Measurements from ENCODE around the gene DGKZ. TPM values are rescaled to one million over a fixed set of nuclear protein-coding genes. Genes with fewer than 3 reads are reported as not detected.

The DGKZ gene
- total and polyA plus RNA-seq, 7 donors = 16.6 to 76.7 (median 31.4) TPM

GRCh38 chr11:46402957-46403902 lies 56.0 kb downstream of the DGKZ start:
- intact Hi-C loops (cut with DNase I) = no loop called here
- TF ChIP-seq POLR2A (IDR thresholded peaks at IDR 0.05) = no peak
- TF ChIP-seq EP300 (IDR thresholded peaks at IDR 0.05) = no peak
- TF ChIP-seq POLR2AphosphoS5 (IDR thresholded peaks at IDR 0.05) = no peak
- TF ChIP-seq, protein P1, sequence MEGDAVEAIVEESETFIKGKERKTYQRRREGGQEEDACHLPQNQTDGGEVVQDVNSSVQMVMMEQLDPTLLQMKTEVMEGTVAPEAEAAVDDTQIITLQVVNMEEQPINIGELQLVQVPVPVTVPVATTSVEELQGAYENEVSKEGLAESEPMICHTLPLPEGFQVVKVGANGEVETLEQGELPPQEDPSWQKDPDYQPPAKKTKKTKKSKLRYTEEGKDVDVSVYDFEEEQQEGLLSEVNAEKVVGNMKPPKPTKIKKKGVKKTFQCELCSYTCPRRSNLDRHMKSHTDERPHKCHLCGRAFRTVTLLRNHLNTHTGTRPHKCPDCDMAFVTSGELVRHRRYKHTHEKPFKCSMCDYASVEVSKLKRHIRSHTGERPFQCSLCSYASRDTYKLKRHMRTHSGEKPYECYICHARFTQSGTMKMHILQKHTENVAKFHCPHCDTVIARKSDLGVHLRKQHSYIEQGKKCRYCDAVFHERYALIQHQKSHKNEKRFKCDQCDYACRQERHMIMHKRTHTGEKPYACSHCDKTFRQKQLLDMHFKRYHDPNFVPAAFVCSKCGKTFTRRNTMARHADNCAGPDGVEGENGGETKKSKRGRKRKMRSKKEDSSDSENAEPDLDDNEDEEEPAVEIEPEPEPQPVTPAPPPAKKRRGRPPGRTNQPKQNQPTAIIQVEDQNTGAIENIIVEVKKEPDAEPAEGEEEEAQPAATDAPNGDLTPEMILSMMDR (IDR thresholded peaks at IDR 0.05) = no peak
- 86 to 87% methylated on average over 6 of the region's 6 CpGs for WGBS, 2 donors
- no peak overlapping the region for H3K27ac ChIP-seq
- H3K36me3 ChIP-seq = peaks cover 9 to 60% (median 16%) of the 10 kb centered on the region in 4 donors
- H3K4me3 ChIP-seq = no peak overlapping the region
- H3K4me1 ChIP-seq = peaks cover 0 to 10% (median 5%) of the 10 kb centered on the region in 4 donors
- no peak for DNase-seq
- H3K9me3 ChIP-seq = no peaks in the 10 kb centered on the region
- no peaks in the 10 kb centered on the region for H3K27me3 ChIP-seq

- Histone ChIP-seq H3K9me3 (no peaks in the 10 kb centered on the region), H3K4me1 (peaks cover 0 to 10% (median 5%) of the 10 kb centered on the region in 4 donors), H3K27ac (no peak overlapping the region), H3K36me3 (peaks cover 13 to 63% (median 20%) of the 10 kb centered on the region in 4 donors), H3K27me3 (no peaks in the 10 kb centered on the region), H3K4me3 (no peak overlapping the region)
- intact Hi-C loops (cut with DNase I) = no loop called here
- DNase-seq = no peak
- WGBS, 2 donors = 92 to 97% methylated on average over 5 of the region's 5 CpGs
- no peak for TF ChIP-seq POLR2AphosphoS5 (IDR thresholded peaks at IDR 0.05)
- TF ChIP-seq, protein P1 (IDR thresholded peaks at IDR 0.05) = no peak
- TF ChIP-seq EP300 (IDR thresholded peaks at IDR 0.05) = no peak
Measured at GRCh38 chr11:46404476-46405017, 57.3 kb downstream of the DGKZ start.

DNA sequence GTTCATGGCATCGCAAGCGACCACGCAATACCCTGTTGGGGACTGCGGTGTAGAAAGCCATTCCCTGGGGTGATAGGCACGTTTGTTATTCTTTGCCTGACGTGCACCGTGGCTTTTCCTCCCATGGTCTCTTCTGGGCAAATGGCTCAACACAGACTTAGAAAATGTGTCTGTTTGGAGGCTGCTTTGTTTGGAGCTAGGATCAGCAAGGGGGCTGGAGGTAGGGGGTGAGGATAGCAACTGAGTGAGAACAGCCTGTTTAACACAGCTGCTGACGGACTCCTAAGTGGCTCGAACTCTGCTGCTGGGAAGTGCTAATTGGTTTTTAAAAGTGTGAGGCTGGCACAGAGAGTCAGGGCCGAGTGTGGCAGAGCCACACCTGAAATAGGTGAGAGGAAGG lies 60.4 kb downstream of the DGKZ start:
- Histone ChIP-seq H3K27ac (no peak overlapping the region), H3K36me3 (peaks cover 13 to 69% (median 27%) of the 10 kb centered on the region in 4 donors), H3K27me3 (no peaks in the 10 kb centered on the region), H3K9me3 (no peaks in the 10 kb centered on the region), H3K4me3 (no peak overlapping the region), H3K4me1 (peaks cover 0 to 10% (median 5%) of the 10 kb centered on the region in 4 donors)
- TF ChIP-seq POLR2AphosphoS5 (IDR thresholded peaks at IDR 0.05) (no peak), POLR2A (IDR thresholded peaks at IDR 0.05) (no peak)
- TF ChIP-seq, protein P1 (IDR thresholded peaks at IDR 0.05) = no peak
- 88 to 95% methylated on average over 10 of the region's 10 CpGs for WGBS, 2 donors
- intact Hi-C loops (cut with DNase I) = no loop called here
- DNase-seq = no peak

DNA sequence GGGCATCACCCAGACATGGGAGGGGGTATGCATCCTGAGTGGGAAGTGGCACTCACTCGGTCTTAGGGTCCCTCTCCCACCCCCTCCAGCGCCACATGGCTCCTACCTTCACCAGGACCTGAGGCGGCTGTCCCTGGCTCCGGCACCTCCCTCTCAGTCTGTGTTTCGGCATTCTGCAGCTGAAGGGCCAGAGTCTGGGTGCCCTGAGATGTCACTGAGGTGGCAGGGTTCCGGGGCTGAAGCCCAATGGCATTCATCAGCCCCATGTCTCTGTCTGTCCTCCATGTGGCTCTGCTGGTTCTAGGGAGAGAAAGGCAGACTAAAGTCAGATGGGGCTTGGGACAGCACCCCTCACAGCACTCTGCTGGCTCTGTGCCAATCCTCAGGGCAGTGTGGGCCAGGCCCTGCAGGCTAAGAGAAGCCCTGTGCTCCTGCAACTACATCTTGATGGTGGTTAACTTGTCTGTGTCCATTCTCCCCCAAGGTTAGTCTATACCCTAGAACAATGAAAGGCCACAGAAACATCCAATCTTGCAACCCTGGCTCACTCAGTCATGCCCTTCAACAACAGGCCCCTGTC lies 61.2 kb downstream of the DGKZ start:
- no peak overlapping the region for H3K27ac ChIP-seq
- TF ChIP-seq, protein P1 (IDR thresholded peaks at IDR 0.05) = no peak
- TF ChIP-seq EP300 (IDR thresholded peaks at IDR 0.05) (no peak), POLR2A (IDR thresholded peaks at IDR 0.05) (no peak), POLR2AphosphoS5 (IDR thresholded peaks at IDR 0.05) (no peak)
- no peak for DNase-seq
- H3K9me3 ChIP-seq = no peaks in the 10 kb centered on the region
- WGBS, 2 donors = 96 to 97% methylated on average over 6 of the region's 6 CpGs
- H3K27me3 ChIP-seq = no peaks in the 10 kb centered on the region
- no peak overlapping the region for H3K4me3 ChIP-seq
- H3K36me3 ChIP-seq = peaks cover 13 to 71% (median 26%) of the 10 kb centered on the region in 4 donors
- H3K4me1 ChIP-seq = peaks cover 0 to 10% (median 5%) of the 10 kb centered on the region in 4 donors
- intact Hi-C loops (cut with DNase I) = no loop called here

Measured in sigmoid colon (tissue), 7 donors.